Osteoblast (primary cell): ENCODE measurements around the gene CFAP74. TPM values are rescaled to one million over a fixed set of nuclear protein-coding genes. Genes with fewer than 3 reads are reported as not detected.

Experiments
- DNase-seq: peaks from one replicate; pipeline ENCODE4 v3.0.0; 2011; ENCODE audit warnings: low spot score, mixed read lengths; ENCODE audit not compliant: insufficient read length; ENCODE audit errors: missing footprints
- H2AFZ ChIP-seq: 2 replicates; pipeline ENCODE4 v1.6.0; 2011; ENCODE audit warnings: mild to moderate bottlenecking, low read length
- H3K27ac ChIP-seq: 2 replicates; pipeline ENCODE4 v1.5.1; 2011; ENCODE audit warnings: mild to moderate bottlenecking, low read depth, low read length, moderate library complexity
- H3K27me3 ChIP-seq: 2 replicates; pipeline ENCODE4 v1.6.0; 2012; ENCODE audit warnings: mild to moderate bottlenecking, control low read depth, inconsistent platforms, low read length, moderate library complexity; ENCODE audit not compliant: insufficient read depth
- H3K36me3 ChIP-seq: 2 replicates; pipeline ENCODE4 v1.5.1; 2011; ENCODE audit warnings: mild to moderate bottlenecking, low read length, control low read depth, moderate library complexity; ENCODE audit not compliant: insufficient read depth
- H3K4me1 ChIP-seq: 2 replicates; pipeline ENCODE4 v1.5.1; 2011; ENCODE audit warnings: mild to moderate bottlenecking, low read length, control low read depth, moderate library complexity; ENCODE audit not compliant: insufficient read depth
- H3K4me2 ChIP-seq: 2 replicates; pipeline ENCODE4 v1.6.0; 2011; ENCODE audit warnings: mild to moderate bottlenecking, low read length; ENCODE audit not compliant: insufficient read depth
- H3K4me3 ChIP-seq: fragments of 200-600 bp; sonication (generic); 3 replicates; pipeline ENCODE4 v1.5.1; 2012; ENCODE audit warnings: mild to moderate bottlenecking, low read length, inconsistent platforms; ENCODE audit not compliant: insufficient read depth
- H3K79me2 ChIP-seq: 2 replicates; pipeline ENCODE4 v1.6.0; 2012; ENCODE audit warnings: mild to moderate bottlenecking, low read length, control low read depth, inconsistent platforms; ENCODE audit not compliant: insufficient read depth
- H3K9me3 ChIP-seq: 2 replicates; pipeline ENCODE4 v1.5.1; 2011; ENCODE audit warnings: low read depth, low read length, control low read depth
- H4K20me1 ChIP-seq: 2 replicates; pipeline ENCODE4 v1.6.0; 2012; ENCODE audit warnings: mild to moderate bottlenecking, low read length, control low read depth; ENCODE audit not compliant: insufficient read depth
- total RNA-seq: library from RNA; depleted of rRNA; stranded (reverse); fragments of >200 nt; gene quantifications from 2 replicates; pipeline ENCODE4 v1.2.3, GENCODE V29; 2012
- TF ChIP-seq, protein P1 (sequence below): IDR thresholded peaks from 2 replicates; pipeline ENCODE4 v1.5.1; 2011; ENCODE audit warnings: mild to moderate bottlenecking, low read depth, low read length, moderate library complexity; ENCODE audit errors: extremely low read depth

Gene CFAP74
- total RNA-seq, 1 donor: not detected

DNA sequence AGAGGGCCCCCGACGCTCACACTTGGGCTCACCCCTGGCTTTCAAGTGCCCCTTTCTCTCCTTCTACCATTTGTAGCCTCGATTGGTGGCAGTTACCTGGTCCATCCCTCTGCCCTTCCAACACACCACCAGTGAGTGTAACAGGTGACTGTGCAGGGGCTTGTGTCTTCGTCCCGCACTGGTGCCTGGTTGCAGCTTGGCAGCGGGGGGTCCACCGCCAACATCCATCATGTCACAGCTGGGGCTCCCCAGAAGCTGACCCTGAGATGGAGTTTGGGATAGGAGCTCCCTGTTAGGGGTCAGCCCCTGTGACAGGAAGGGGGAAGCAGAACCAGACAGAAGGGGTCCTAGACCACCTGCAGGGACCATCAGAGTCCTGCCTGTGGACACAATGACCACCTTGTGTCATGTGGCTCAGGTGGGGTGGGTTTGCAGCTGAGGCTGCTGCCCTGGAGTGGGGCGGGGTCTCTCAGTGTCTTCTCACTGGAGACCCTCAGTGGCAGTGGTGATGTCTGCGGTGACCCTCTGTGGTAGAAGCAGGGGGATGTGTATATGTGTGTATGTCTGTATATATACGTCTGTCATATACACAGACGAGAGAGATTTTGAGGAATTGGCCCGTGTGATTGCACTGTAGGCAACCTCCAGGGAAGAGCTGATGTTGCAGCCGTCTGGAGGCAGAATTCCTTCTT, 92.1 kb downstream of the CFAP74 start:
- TF ChIP-seq, protein P1, sequence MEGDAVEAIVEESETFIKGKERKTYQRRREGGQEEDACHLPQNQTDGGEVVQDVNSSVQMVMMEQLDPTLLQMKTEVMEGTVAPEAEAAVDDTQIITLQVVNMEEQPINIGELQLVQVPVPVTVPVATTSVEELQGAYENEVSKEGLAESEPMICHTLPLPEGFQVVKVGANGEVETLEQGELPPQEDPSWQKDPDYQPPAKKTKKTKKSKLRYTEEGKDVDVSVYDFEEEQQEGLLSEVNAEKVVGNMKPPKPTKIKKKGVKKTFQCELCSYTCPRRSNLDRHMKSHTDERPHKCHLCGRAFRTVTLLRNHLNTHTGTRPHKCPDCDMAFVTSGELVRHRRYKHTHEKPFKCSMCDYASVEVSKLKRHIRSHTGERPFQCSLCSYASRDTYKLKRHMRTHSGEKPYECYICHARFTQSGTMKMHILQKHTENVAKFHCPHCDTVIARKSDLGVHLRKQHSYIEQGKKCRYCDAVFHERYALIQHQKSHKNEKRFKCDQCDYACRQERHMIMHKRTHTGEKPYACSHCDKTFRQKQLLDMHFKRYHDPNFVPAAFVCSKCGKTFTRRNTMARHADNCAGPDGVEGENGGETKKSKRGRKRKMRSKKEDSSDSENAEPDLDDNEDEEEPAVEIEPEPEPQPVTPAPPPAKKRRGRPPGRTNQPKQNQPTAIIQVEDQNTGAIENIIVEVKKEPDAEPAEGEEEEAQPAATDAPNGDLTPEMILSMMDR: no peak
- peaks cover 7% of the 10 kb centered on the region for H3K79me2 ChIP-seq
- no peak for DNase-seq
- no peak overlapping the region for H3K27ac ChIP-seq
- H3K27me3 ChIP-seq: peaks cover 2% of the 10 kb centered on the region
- no peaks in the 10 kb centered on the region for H3K9me3 ChIP-seq
- H3K4me3 ChIP-seq: no peak overlapping the region
- H3K4me1 ChIP-seq: peaks cover 12% of the 10 kb centered on the region
- H3K4me2 ChIP-seq: no peak overlapping the region
- no peak overlapping the region for H2AFZ ChIP-seq
- H3K36me3 ChIP-seq: no peaks in the 10 kb centered on the region
- H4K20me1 ChIP-seq: peaks cover under 1% of the 10 kb centered on the region

DNA sequence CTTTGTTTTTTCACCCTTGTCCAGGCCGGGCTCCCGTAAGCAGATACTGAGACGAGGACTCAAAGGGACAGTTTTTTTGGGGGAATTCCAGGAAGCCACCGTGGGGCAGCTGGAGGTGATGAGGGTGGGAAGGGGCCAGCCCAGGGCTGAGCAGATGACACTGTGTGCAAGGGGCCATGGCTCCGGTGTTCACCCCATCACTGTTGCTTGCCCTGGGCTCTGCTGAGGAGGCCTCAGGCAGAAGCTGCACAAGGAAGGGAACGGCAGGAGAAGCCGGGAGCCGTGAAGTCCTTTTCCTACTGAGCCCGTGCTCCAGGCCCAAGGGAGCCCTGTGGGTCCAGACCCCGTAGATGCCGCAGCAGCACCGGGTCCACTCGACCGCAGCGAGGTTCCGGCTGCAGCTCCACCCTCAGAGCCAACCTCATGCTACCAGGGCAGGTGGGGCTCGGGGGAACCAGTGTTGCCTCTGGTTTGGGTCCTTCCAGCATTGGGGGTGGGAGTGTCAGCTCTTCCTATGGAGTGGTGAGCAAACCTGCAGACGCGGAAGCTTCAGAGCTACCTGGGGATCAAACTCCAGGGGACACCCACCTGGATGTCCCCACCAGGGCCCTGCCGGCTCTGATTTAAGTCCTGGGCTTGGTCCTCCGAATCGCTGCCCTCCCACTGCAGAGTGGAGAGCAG, 92.8 kb downstream of the CFAP74 start:
- no peak overlapping the region for H3K4me2 ChIP-seq
- H3K9me3 ChIP-seq: no peaks in the 10 kb centered on the region
- H2AFZ ChIP-seq: no peak overlapping the region
- peaks cover 3% of the 10 kb centered on the region for H4K20me1 ChIP-seq
- peaks cover 12% of the 10 kb centered on the region for H3K4me1 ChIP-seq
- peaks cover 7% of the 10 kb centered on the region for H3K79me2 ChIP-seq
- DNase-seq: no peak
- TF ChIP-seq, protein P1: no peak
- no peak overlapping the region for H3K27ac ChIP-seq
- no peak overlapping the region for H3K4me3 ChIP-seq
- no peaks in the 10 kb centered on the region for H3K36me3 ChIP-seq
- peaks cover 2% of the 10 kb centered on the region for H3K27me3 ChIP-seq

DNA sequence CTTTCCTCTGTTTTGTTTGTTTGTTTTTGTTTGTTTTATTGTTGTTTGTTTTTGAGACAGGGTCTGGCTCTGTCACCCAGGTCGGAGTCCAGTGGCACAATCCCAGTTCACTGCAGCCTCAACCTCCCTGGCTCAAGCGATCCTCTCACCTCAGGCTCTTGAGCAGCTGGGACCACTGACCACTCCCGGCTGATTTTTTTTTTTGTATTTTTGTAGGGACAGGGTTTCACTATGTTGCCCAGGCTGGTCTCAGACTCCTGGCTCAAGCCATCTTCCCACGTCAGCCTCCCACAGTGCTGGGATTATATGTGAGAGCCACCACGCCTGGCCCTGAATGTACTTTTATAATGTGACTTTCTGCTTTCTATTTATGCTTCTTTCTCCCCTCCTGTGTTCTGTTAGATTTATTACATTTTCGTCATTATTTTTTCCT, 93.5 kb downstream of the CFAP74 start:
- peak overlapping the region; percentile 72 for H3K4me3 ChIP-seq
- H3K4me2 ChIP-seq: peak overlapping the region; percentile 78
- no peaks in the 10 kb centered on the region for H3K27me3 ChIP-seq
- TF ChIP-seq, protein P1: no peak
- H4K20me1 ChIP-seq: peaks cover 3% of the 10 kb centered on the region
- peaks cover 7% of the 10 kb centered on the region for H3K79me2 ChIP-seq
- H2AFZ ChIP-seq: no peak overlapping the region
- H3K36me3 ChIP-seq: no peaks in the 10 kb centered on the region
- DNase-seq: no peak
- no peaks in the 10 kb centered on the region for H3K9me3 ChIP-seq
- H3K27ac ChIP-seq: peak overlapping the region; percentile 60
- peaks cover 12% of the 10 kb centered on the region for H3K4me1 ChIP-seq

DNA sequence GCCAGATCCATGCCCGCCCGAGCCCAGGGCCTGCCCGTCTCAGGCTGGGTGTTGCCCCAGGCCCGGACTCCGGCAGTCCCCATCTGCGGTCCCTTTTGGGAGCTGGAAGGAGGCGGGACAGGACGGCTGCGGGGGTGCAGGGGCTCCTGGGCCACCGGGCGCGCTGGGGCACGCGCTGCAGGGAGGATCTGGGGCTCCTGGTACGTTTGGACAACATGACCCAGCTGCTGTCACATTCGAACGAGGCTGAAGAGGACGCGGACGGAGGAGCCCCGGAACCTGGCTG, 95.1 kb downstream of the CFAP74 start:
- peak overlapping the region; percentile 87 for H3K4me2 ChIP-seq
- peaks cover 7% of the 10 kb centered on the region for H3K79me2 ChIP-seq
- H3K9me3 ChIP-seq: no peaks in the 10 kb centered on the region
- H4K20me1 ChIP-seq: peaks cover 3% of the 10 kb centered on the region
- peak overlapping the region; percentile 86 for H2AFZ ChIP-seq
- peak overlapping the region; percentile 70 for H3K27ac ChIP-seq
- H3K4me1 ChIP-seq: peaks cover 12% of the 10 kb centered on the region
- H3K4me3 ChIP-seq: peak overlapping the region; percentile 83
- peak; percentile 95 for DNase-seq
- no peaks in the 10 kb centered on the region for H3K27me3 ChIP-seq
- TF ChIP-seq, protein P1: no peak
- H3K36me3 ChIP-seq: no peaks in the 10 kb centered on the region
